GM10266 (cell line): Measurements from ENCODE around the gene ALKBH2.

Source experiments
- DNase-seq: peaks from one replicate; pipeline ENCODE4 v3.0.0; 2012; ENCODE audit errors: extremely low spot score
- TF ChIP-seq, protein P1 (sequence below): IDR thresholded peaks from 2 replicates; pipeline ENCODE4 v1.5.1; 2012; ENCODE audit warnings: mild to moderate bottlenecking, low read depth; ENCODE audit not compliant: control insufficient read depth, insufficient read depth; ENCODE audit errors: missing control alignments

The ALKBH2 gene

DNA sequence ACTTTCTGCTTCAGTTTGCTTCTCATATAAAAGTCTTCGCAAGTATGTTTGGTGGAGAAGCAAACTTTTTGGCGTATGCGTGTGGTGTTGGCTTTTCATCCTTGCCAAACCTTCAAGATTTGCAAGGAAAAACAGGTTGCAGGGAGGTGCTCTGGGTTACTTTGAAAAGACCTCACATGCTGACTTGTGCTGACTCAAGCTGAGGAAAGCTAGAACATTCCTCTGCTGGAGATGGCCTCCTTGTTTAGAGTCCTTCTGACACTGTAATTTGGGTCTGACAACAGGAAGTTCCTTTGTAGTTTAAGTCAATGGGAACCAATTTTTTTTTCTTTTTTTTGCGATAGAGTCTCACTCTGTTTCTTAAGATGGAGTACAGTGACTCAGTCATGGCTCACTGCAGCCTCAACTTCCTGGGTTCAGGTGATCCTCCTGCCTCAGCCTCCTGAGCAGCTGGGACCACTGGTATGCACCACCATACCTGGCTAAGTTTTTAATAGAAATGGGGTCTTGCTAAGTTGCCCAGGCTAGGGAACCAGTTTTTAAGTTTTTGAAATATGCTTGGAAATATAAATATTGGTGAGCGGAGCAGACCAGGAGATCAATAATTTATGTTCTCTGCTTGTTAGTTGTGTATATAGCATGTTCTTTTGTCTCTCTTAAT, 20.5 kb upstream of the ALKBH2 start:
- DNase-seq: no peak
- TF ChIP-seq, protein P1, sequence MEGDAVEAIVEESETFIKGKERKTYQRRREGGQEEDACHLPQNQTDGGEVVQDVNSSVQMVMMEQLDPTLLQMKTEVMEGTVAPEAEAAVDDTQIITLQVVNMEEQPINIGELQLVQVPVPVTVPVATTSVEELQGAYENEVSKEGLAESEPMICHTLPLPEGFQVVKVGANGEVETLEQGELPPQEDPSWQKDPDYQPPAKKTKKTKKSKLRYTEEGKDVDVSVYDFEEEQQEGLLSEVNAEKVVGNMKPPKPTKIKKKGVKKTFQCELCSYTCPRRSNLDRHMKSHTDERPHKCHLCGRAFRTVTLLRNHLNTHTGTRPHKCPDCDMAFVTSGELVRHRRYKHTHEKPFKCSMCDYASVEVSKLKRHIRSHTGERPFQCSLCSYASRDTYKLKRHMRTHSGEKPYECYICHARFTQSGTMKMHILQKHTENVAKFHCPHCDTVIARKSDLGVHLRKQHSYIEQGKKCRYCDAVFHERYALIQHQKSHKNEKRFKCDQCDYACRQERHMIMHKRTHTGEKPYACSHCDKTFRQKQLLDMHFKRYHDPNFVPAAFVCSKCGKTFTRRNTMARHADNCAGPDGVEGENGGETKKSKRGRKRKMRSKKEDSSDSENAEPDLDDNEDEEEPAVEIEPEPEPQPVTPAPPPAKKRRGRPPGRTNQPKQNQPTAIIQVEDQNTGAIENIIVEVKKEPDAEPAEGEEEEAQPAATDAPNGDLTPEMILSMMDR: no peak

DNA sequence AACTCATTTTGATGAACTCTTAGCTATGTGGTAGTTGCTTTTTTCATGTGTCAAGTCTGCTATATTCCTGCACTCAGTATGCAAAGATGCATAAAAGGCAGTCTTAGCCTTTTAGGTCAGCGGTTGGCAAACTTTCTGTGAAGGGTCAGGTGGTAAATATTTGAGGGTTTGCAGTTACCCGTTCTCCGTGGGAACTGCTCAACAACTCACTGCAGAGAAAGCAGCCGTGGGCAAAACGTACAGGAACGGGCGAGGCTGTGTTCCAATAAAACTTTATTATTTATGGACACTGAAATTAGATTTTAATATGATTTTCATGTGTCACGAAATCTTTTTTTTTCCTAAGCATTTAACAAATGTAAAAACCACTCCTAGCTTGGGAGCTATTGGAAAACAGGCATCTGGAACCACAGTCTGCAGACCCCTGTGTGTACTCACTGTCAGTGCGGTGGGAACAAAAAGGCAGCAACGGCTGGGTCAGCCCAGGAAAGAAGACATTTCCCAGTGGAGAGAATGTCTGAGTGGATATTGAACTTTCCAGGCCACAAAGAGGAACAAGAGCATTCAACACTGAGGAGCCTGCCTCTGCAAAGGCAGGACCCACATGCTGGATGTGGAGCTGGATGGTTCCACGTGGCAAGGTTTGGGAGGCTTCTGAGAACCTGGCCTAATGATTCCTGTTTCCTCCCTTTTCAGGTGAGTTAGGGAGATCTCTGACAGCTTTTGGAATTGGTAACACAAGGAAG, 19.6 kb upstream of the ALKBH2 start:
- DNase-seq: no peak
- TF ChIP-seq, protein P1: no peak

DNA sequence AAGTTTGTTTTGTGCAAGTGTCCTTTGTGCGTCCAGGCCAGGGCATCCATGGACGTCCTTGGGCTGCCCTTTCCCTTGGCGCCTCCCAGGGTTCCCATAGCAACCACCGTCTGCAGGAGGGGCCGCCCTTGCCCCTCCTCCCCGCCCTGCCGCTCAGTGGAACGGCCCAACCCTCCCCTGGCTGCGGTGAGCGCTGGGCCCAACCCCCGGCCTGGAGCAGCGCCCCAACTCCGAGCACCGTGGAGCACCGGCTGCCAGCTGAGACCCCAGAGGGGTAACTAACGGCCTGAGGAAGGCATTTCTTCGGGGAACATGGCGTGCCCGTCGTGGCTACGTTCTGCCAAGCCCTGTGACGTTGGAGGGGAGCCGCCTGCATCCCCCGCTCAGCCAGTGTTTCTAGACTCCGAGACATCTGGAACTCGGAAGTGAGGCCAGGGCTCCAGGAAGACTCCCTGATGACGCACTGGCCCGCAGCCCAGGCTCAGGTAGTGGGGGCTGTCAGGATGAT, 17.8 kb upstream of the ALKBH2 start:
- TF ChIP-seq, protein P1: no peak
- peak; percentile 69 for DNase-seq

DNA sequence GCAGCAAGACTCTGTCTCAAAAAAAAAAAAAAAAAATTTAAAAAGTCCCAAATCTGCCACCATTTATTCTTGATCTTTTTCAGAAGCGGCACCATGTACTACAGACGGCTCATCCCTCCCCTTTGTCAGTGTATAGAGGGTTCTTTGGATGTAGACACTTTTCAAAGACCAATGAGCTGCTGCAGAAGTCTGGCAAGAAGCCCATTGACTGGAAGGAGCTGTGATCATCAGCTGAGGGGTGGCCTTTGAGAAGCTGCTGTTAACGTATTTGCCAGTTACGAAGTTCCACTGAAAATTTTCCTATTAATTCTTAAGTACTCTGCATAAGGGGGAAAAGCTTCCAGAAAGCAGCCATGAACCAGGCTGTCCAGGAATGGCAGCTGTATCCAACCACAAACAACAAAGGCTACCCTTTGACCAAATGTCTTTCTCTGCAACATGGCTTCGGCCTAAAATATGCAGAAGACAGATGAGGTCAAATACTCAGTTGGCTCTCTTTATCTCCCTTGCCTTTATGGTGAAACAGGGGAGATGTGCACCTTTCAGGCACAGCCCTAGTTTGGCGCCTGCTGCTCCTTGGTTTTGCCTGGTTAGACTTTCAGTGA, 16.6 kb upstream of the ALKBH2 start:
- no peak for DNase-seq
- TF ChIP-seq, protein P1: no peak

DNA sequence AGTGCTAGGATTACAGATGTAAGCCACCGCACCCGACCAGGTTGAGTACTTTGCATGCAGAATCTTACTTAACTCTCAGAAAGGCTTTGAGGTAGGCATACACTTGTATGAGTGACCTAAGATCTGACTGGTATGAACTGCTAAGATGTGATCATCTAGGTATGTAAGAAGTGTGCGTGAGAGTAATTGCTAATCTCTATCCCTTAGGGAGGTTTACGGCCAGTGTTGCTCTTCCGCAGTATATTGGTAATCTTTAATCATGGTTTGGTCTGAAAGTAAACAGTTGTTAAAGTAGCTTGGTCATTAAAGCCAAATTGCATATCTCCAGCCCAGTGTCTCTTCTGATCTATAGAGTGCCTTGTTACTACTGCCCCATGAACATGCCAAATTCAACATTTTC, 11.9 kb upstream of the ALKBH2 start:
- TF ChIP-seq, protein P1: no peak
- no peak for DNase-seq

DNA sequence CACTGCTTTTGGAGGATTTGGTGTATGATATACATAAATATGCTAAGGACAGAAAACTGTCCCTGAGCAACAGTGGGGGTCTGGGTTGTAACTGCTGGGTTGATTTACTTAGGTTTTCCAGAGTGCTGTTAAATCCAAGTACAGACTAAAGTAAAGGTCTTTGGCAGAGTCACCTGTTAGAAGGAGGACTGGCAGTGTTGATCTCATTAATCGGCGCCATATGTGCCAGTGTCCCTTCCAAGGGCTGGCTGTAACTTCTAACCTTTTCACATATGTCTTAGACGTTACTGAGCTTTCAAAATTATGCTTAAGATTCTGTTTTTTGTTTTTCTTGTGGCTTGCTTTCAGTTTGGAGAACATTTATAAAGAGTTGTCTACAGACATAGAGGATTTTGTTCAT, 9.2 kb upstream of the ALKBH2 start:
- DNase-seq: no peak
- TF ChIP-seq, protein P1: no peak
